HL-60 (cell line): ENCODE results near the gene PRM1.

Experiments used
- CTCF ChIP-seq: IDR thresholded peaks from one replicate; pipeline ENCODE4 v1.5.1; 2011; ENCODE audit warnings: low read length, control low read depth, inconsistent platforms; ENCODE audit not compliant: insufficient read depth
- GABPA ChIP-seq: IDR thresholded peaks from 2 replicates; pipeline ENCODE4 v1.6.1; 2012; ENCODE audit warnings: low read depth
- POLR2AphosphoS5 ChIP-seq: IDR thresholded peaks from 2 replicates; pipeline ENCODE4 v1.6.1; 2012; ENCODE audit warnings: low read depth
- SPI1 ChIP-seq: IDR thresholded peaks from 2 replicates; pipeline ENCODE4 v1.6.1; 2012; ENCODE audit warnings: low read depth, mild to moderate bottlenecking, borderline replicate concordance
- TF ChIP-seq, protein P1 (sequence below): IDR thresholded peaks from 2 replicates; pipeline ENCODE4 v1.6.1; 2012; ENCODE audit warnings: low read depth; ENCODE audit not compliant: insufficient replicate concordance

GRCh38 chr16:11329071-11329491 lies 48.0 kb upstream of the PRM1 start:
- TF ChIP-seq CTCF (no peak), SPI1 (no peak; the same call in 1 of the 2 replicates), POLR2AphosphoS5 (no peak), GABPA (no peak)
- TF ChIP-seq, protein P1, sequence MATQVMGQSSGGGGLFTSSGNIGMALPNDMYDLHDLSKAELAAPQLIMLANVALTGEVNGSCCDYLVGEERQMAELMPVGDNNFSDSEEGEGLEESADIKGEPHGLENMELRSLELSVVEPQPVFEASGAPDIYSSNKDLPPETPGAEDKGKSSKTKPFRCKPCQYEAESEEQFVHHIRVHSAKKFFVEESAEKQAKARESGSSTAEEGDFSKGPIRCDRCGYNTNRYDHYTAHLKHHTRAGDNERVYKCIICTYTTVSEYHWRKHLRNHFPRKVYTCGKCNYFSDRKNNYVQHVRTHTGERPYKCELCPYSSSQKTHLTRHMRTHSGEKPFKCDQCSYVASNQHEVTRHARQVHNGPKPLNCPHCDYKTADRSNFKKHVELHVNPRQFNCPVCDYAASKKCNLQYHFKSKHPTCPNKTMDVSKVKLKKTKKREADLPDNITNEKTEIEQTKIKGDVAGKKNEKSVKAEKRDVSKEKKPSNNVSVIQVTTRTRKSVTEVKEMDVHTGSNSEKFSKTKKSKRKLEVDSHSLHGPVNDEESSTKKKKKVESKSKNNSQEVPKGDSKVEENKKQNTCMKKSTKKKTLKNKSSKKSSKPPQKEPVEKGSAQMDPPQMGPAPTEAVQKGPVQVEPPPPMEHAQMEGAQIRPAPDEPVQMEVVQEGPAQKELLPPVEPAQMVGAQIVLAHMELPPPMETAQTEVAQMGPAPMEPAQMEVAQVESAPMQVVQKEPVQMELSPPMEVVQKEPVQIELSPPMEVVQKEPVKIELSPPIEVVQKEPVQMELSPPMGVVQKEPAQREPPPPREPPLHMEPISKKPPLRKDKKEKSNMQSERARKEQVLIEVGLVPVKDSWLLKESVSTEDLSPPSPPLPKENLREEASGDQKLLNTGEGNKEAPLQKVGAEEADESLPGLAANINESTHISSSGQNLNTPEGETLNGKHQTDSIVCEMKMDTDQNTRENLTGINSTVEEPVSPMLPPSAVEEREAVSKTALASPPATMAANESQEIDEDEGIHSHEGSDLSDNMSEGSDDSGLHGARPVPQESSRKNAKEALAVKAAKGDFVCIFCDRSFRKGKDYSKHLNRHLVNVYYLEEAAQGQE: no peak
